ENCODE measurements around the gene DIPK1A.

DNA sequence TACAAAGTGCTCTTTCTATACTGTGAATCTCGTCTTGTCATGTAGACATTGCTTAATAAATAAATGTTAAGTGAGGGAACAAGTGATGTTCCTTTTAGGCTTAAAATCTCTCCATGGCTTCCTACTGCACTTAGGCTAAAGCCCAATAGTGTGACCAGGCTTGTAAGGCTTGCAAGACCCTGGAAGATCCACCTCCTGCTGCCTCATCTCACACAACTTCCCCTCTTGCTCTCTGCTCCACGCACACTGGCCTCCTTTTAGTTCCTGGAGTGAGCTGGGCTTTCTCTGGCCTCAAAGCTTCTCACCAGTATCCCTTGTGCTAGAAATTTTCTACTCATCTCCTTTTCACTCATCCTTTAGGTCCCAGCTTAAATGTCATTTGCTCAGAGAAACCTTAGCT lies 41.5 kb upstream of the DIPK1A start:
- TF ChIP-seq, protein P1, sequence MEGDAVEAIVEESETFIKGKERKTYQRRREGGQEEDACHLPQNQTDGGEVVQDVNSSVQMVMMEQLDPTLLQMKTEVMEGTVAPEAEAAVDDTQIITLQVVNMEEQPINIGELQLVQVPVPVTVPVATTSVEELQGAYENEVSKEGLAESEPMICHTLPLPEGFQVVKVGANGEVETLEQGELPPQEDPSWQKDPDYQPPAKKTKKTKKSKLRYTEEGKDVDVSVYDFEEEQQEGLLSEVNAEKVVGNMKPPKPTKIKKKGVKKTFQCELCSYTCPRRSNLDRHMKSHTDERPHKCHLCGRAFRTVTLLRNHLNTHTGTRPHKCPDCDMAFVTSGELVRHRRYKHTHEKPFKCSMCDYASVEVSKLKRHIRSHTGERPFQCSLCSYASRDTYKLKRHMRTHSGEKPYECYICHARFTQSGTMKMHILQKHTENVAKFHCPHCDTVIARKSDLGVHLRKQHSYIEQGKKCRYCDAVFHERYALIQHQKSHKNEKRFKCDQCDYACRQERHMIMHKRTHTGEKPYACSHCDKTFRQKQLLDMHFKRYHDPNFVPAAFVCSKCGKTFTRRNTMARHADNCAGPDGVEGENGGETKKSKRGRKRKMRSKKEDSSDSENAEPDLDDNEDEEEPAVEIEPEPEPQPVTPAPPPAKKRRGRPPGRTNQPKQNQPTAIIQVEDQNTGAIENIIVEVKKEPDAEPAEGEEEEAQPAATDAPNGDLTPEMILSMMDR (IDR thresholded peaks at IDR 0.05; ENCODE audit: low read length) = no peak
- TF ChIP-seq EZH2 (IDR thresholded peaks at IDR 0.05; ENCODE audit: borderline replicate concordance, low read length) = no peak
